MG63 (cell line): ENCODE data around the gene MED29. TPM values are rescaled to one million over a fixed set of nuclear protein-coding genes. Genes with fewer than 3 reads are reported as not detected.

Source experiments
- DNase-seq: peaks from one replicate; pipeline ENCODE4 v3.0.0-alpha.2; 2020
- H3K27me3 ChIP-seq: fragments of 250-450 bp; sonication (Bioruptor Pico); 2 replicates; pipeline ENCODE4 v1.5.1; 2020; ENCODE audit warnings: mild to moderate bottlenecking, moderate library complexity
- H3K36me3 ChIP-seq: fragments of 250-450 bp; sonication (Bioruptor Pico); 2 replicates; pipeline ENCODE4 v1.5.1; 2020; ENCODE audit warnings: mild to moderate bottlenecking, moderate library complexity
- H3K4me3 ChIP-seq: fragments of 250-450 bp; sonication (Bioruptor Pico); 2 replicates; pipeline ENCODE4 v1.5.1; 2020; ENCODE audit warnings: mild to moderate bottlenecking, moderate library complexity
- H3K9me3 ChIP-seq: fragments of 250-450 bp; sonication (Bioruptor Pico); 2 replicates; pipeline ENCODE4 v1.5.1; 2020; ENCODE audit warnings: mild to moderate bottlenecking, moderate library complexity
- total RNA-seq: library from RNA; depleted of rRNA; stranded (reverse); fragments of >200 nt; shearing (Covaris generic); gene quantifications from 2 replicates; pipeline ENCODE4 v1.2.3, GENCODE V29; 2014; ENCODE audit warnings: low replicate concordance

Gene MED29
- total RNA-seq, 1 experiment from 2014 or later: 26.5 TPM

GRCh38 chr19:39384839-39385568, 6.2 kb upstream of the MED29 start:
- Histone ChIP-seq H3K36me3 (peaks cover 77% of the 10 kb centered on the region), H3K4me3 (no peak overlapping the region)
- no peak for DNase-seq

GRCh38 chr19:39385629-39386411, 5.4 kb upstream of the MED29 start:
- no peaks in the 10 kb centered on the region for H3K9me3 ChIP-seq
- no peak for DNase-seq
- H3K27me3 ChIP-seq: no peaks in the 10 kb centered on the region
- H3K36me3 ChIP-seq: peaks cover 71% of the 10 kb centered on the region
- H3K4me3 ChIP-seq: no peak overlapping the region

More at GRCh38 chr19:39384839-39385568, 6.2 kb upstream of the MED29 start:
- Histone ChIP-seq H3K9me3 (no peaks in the 10 kb centered on the region), H3K27me3 (no peaks in the 10 kb centered on the region)

GRCh38 chr19:39386557-39386956, 4.6 kb upstream of the MED29 start:
- Histone ChIP-seq H3K9me3 (no peaks in the 10 kb centered on the region), H3K27me3 (no peaks in the 10 kb centered on the region), H3K36me3 (peaks cover 64% of the 10 kb centered on the region), H3K4me3 (no peak overlapping the region)
- no peak for DNase-seq

GRCh38 chr19:39388657-39389056, 2.5 kb upstream of the MED29 start:
- peaks cover 59% of the 10 kb centered on the region for H3K36me3 ChIP-seq
- no peaks in the 10 kb centered on the region for H3K9me3 ChIP-seq
- H3K4me3 ChIP-seq: no peak overlapping the region
- no peak for DNase-seq
- H3K27me3 ChIP-seq: no peaks in the 10 kb centered on the region

GRCh38 chr19:39389631-39390414, 1.4 kb upstream of the MED29 start:
- DNase-seq: no peak

GRCh38 chr19:39390451-39390750, 777 bp upstream of the MED29 start:
- no peak for DNase-seq
- Histone ChIP-seq H3K27me3 (no peaks in the 10 kb centered on the region), H3K9me3 (no peaks in the 10 kb centered on the region), H3K36me3 (peaks cover 57% of the 10 kb centered on the region), H3K4me3 (peak overlapping the region; percentile 98)

More at GRCh38 chr19:39389631-39390414, 1.4 kb upstream of the MED29 start:
- no peaks in the 10 kb centered on the region for H3K9me3 ChIP-seq
- peak overlapping the region; percentile 98 for H3K4me3 ChIP-seq
- H3K27me3 ChIP-seq: no peaks in the 10 kb centered on the region
- peaks cover 58% of the 10 kb centered on the region for H3K36me3 ChIP-seq

- no peaks in the 10 kb centered on the region for H3K27me3 ChIP-seq
- H3K36me3 ChIP-seq: peaks cover 40% of the 10 kb centered on the region
- peak; percentile 80 for DNase-seq
- H3K9me3 ChIP-seq: no peaks in the 10 kb centered on the region
- H3K4me3 ChIP-seq: no peak overlapping the region
Measured at GRCh38 chr19:39397360-39398296, 6.5 kb downstream of the MED29 start.

GRCh38 chr19:39398297-39398864, 7.2 kb downstream of the MED29 start:
- DNase-seq: peak; percentile 78
- Histone ChIP-seq H3K27me3 (no peaks in the 10 kb centered on the region), H3K36me3 (peaks cover 38% of the 10 kb centered on the region), H3K9me3 (no peaks in the 10 kb centered on the region), H3K4me3 (no peak overlapping the region)

- Histone ChIP-seq H3K4me3 (no peak overlapping the region), H3K36me3 (peaks cover 30% of the 10 kb centered on the region), H3K27me3 (no peaks in the 10 kb centered on the region), H3K9me3 (no peaks in the 10 kb centered on the region)
- DNase-seq: no peak
Measured at GRCh38 chr19:39399668-39400050, 8.5 kb downstream of the MED29 start.

- no peaks in the 10 kb centered on the region for H3K27me3 ChIP-seq
- H3K9me3 ChIP-seq: no peaks in the 10 kb centered on the region
- peaks cover 27% of the 10 kb centered on the region for H3K36me3 ChIP-seq
- DNase-seq: no peak
- no peak overlapping the region for H3K4me3 ChIP-seq
Measured at GRCh38 chr19:39400061-39400460, 8.9 kb downstream of the MED29 start.

GRCh38 chr19:39401070-39401548, 9.9 kb downstream of the MED29 start:
- H3K4me3 ChIP-seq: no peak overlapping the region
- no peaks in the 10 kb centered on the region for H3K9me3 ChIP-seq
- no peaks in the 10 kb centered on the region for H3K27me3 ChIP-seq
- DNase-seq: no peak
- peaks cover 24% of the 10 kb centered on the region for H3K36me3 ChIP-seq

GRCh38 chr19:39401549-39402345, 10.6 kb downstream of the MED29 start:
- Histone ChIP-seq H3K4me3 (no peak overlapping the region), H3K27me3 (no peaks in the 10 kb centered on the region)
- DNase-seq: no peak

GRCh38 chr19:39402346-39403300, 11.4 kb downstream of the MED29 start:
- peak; percentile 95 for DNase-seq
- H3K36me3 ChIP-seq: peaks cover 22% of the 10 kb centered on the region
- H3K9me3 ChIP-seq: no peaks in the 10 kb centered on the region
- H3K4me3 ChIP-seq: peak overlapping the region; percentile 42
- no peaks in the 10 kb centered on the region for H3K27me3 ChIP-seq

More at GRCh38 chr19:39401549-39402345, 10.6 kb downstream of the MED29 start:
- no peaks in the 10 kb centered on the region for H3K9me3 ChIP-seq
- H3K36me3 ChIP-seq: peaks cover 22% of the 10 kb centered on the region
